Liver (tissue), 9 donors: ENCODE data around the gene PRKCH. TPM values are rescaled to one million over a fixed set of nuclear protein-coding genes. Genes with fewer than 3 reads are reported as not detected.
A peak's percentile ranks its signal among the peaks of the same experiment; 100 is the strongest.

Experiments
- DNase-seq: peaks from one replicate; pipeline ENCODE4 v3.0.0-alpha.2; 2017; ENCODE audit warnings: low spot score
- H3K27ac ChIP-seq, 2 donors: one replicate each; pipeline ENCODE4 v1.7.0; 2013; ENCODE audit warnings: inconsistent platforms in 2 of 2, low read length in 2 of 2, control low read depth in 1 of 2, low read depth in 1 of 2, mild to moderate bottlenecking in 1 of 2
- H3K27me3 ChIP-seq, 4 donors: one replicate each; pipeline versions ENCODE4 v1.6.1 to v1.7.0; 2013; ENCODE audit warnings: low read length in 3 of 4, inconsistent platforms in 1 of 4, mild to moderate bottlenecking in 1 of 4, moderate library complexity in 1 of 4; ENCODE audit not compliant: control insufficient read depth in 4 of 4, insufficient read depth in 4 of 4
- H3K36me3 ChIP-seq, 4 donors: one replicate each; pipeline versions ENCODE4 v1.6.1 to v1.7.0; 2013; ENCODE audit warnings: low read length in 3 of 4, mild to moderate bottlenecking in 3 of 4, low read depth in 1 of 4, moderate library complexity in 1 of 4; ENCODE audit not compliant: control insufficient read depth in 4 of 4, insufficient read depth in 3 of 4
- H3K4me1 ChIP-seq, 4 donors: one replicate each; pipeline versions ENCODE4 v1.6.1 to v1.7.0; 2013; ENCODE audit warnings: low read length in 3 of 4, mild to moderate bottlenecking in 3 of 4, moderate library complexity in 1 of 4; ENCODE audit not compliant: control insufficient read depth in 4 of 4, insufficient read depth in 4 of 4
- H3K4me3 ChIP-seq, 3 donors: one replicate each; pipeline versions ENCODE4 v1.6.1 to v1.7.0; 2013; ENCODE audit warnings: low read length in 3 of 3, control low read depth in 1 of 3, low read depth in 1 of 3, mild to moderate bottlenecking in 1 of 3
- H3K9ac ChIP-seq, 2 donors: one replicate each; pipeline ENCODE4 v1.7.0; 2013; ENCODE audit warnings: low read length in 2 of 2, mild to moderate bottlenecking in 2 of 2, moderate library complexity in 2 of 2, control low read depth in 1 of 2, low read depth in 1 of 2
- H3K9me3 ChIP-seq, 4 donors: one replicate each; pipeline versions ENCODE4 v1.6.1 to v1.7.0; 2013; ENCODE audit warnings: low read length in 3 of 4; ENCODE audit not compliant: control insufficient read depth in 4 of 4
- EGR1 ChIP-seq, 2 donors: IDR thresholded peaks; 2 replicates each; pipeline ENCODE4 v1.6.1; 2016 to 2018; ENCODE audit warnings: antibody characterized with exemption in 2 of 2, low read depth in 2 of 2
- FOXA1 ChIP-seq: IDR thresholded peaks from 2 replicates; pipeline ENCODE4 v1.6.1; 2016; ENCODE audit warnings: antibody characterized with exemption
- FOXA2 ChIP-seq: IDR thresholded peaks from 2 replicates; pipeline ENCODE4 v1.6.1; 2016; ENCODE audit warnings: antibody characterized with exemption
- GABPA ChIP-seq, 2 donors: IDR thresholded peaks in 1 of 2; conservative IDR thresholded peaks in 1 of 2; 2 replicates each; pipeline ENCODE4 v1.6.1; 2016; ENCODE audit warnings: antibody characterized with exemption in 2 of 2, mild to moderate bottlenecking in 1 of 2, moderate library complexity in 1 of 2
- HNF4A ChIP-seq, 2 donors: conservative IDR thresholded peaks; 2 replicates each; pipeline ENCODE4 v1.6.1; 2016; ENCODE audit warnings: antibody characterized with exemption in 2 of 2, mild to moderate bottlenecking in 2 of 2
- HNF4G ChIP-seq: IDR thresholded peaks from 2 replicates; pipeline ENCODE4 v1.6.1; 2016; ENCODE audit warnings: antibody characterized with exemption
- JUND ChIP-seq, 2 donors: IDR thresholded peaks; 2 replicates each; pipeline ENCODE4 v1.6.1; 2016; ENCODE audit warnings: antibody characterized with exemption in 2 of 2
- NR2F2 ChIP-seq: IDR thresholded peaks from 2 replicates; pipeline ENCODE4 v1.6.1; 2016; ENCODE audit warnings: antibody characterized with exemption
- RAD21 ChIP-seq, 2 donors: IDR thresholded peaks; 2 replicates each; pipeline ENCODE4 v1.6.1; 2016; ENCODE audit warnings: antibody characterized with exemption in 2 of 2, mild to moderate bottlenecking in 2 of 2
- RXRA ChIP-seq, 2 donors: IDR thresholded peaks; 2 replicates each; pipeline ENCODE4 v1.6.1; 2017 to 2018; ENCODE audit warnings: antibody characterized with exemption in 2 of 2, mild to moderate bottlenecking in 1 of 2
- SP1 ChIP-seq: IDR thresholded peaks from 2 replicates; pipeline ENCODE4 v1.6.1; 2018; ENCODE audit warnings: antibody characterized with exemption, mild to moderate bottlenecking
- TAF1 ChIP-seq: conservative IDR thresholded peaks from 2 replicates; pipeline ENCODE4 v1.6.1; 2016; ENCODE audit warnings: antibody characterized with exemption, mild to moderate bottlenecking
- YY1 ChIP-seq: IDR thresholded peaks from 2 replicates; pipeline ENCODE4 v1.6.1; 2016; ENCODE audit warnings: antibody characterized with exemption, mild to moderate bottlenecking
- WGBS: extraction: QIAGEN DNeasy Blood & Tissue Kit; methylation state at CpG from one replicate; pipeline ENCODE4 v1.1.7; 2013; 5-methylcytosine and 5-hydroxymethylcytosine counted together
- polyA plus RNA-seq, 2 donors: library from polyadenylated mRNA; stranded (reverse) in 1 of 2; unstranded in 1 of 2; fragments of 200-250 nt in 1 of 2; fragments of >200 nt in 1 of 2; fragmentation: Nextera tagmentation in 1 of 2; extraction: Ambion mirVana in 1 of 2; gene quantifications; one replicate each; pipeline versions ENCODE4 v1.2.1 to v1.2.3, GENCODE V29; 2013 to 2015
- total RNA-seq, 2 donors: library from RNA; depleted of rRNA; stranded (reverse); fragments of >200 nt; gene quantifications; one replicate each; pipeline ENCODE4 v1.2.3, GENCODE V29; 2014
- TF ChIP-seq, protein P1 (sequence below): IDR thresholded peaks from 2 replicates; pipeline ENCODE4 v1.6.1; 2016; ENCODE audit warnings: antibody characterized with exemption
- TF ChIP-seq, protein P2 (sequence below): IDR thresholded peaks from 2 replicates; pipeline ENCODE4 v1.6.1; 2016; ENCODE audit warnings: antibody characterized with exemption, mild to moderate bottlenecking
- TF ChIP-seq, protein P3 (sequence below): IDR thresholded peaks from 2 replicates; pipeline ENCODE4 v1.6.1; 2016; ENCODE audit warnings: antibody characterized with exemption
- TF ChIP-seq, protein P4 (sequence below): fragments of 150-350 bp; IDR thresholded peaks from 2 replicates; pipeline ENCODE4 v1.5.1; 2017; ENCODE audit warnings: improper control_type of control experiment, low read depth, low read length; ENCODE audit not compliant: missing input control
- TF ChIP-seq, protein P5 (sequence below): IDR thresholded peaks from 2 replicates; pipeline ENCODE4 v1.6.1; 2016; ENCODE audit warnings: antibody characterized with exemption
- donor health status: healthy.
- donor health status: healthy.
- donor health status: healthy.
- donor health status: healthy.
- donor health status: healthy.

The PRKCH gene
- total and polyA plus RNA-seq, 4 donors, result 3.9 to 13.7 (median 7.0) TPM

DNA sequence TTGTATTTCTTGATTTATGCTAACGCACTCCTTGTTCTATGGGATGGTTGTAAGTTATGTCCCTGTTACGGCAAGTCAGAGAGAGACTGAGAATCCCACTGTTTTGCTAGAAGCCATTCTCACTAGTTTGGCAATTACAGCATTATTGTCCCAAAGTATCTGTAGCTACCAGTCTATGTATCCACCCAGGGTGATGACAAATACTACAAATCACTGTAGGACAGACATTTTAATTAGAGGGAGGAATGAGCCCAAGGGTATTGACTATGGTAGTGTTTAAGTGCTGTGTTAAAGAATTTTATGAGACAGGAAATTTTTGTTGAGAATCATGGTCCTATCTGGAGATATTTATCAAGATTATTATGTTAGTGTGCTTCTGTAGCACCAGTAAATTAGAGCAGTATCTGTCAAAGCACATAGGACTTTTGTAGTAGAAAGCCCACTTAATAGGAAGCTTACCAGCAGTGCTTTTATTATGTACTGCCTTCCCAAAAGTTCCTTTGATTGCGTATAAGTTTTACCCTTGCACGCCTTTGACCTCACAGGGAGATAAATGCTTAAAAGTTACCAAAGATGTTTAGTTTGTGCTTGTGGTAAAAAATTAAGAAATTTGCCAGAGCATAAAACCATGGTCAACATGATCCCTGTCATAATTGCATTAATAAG is 10.7 kb downstream of the PRKCH start:
- Histone ChIP-seq H3K27ac (peak overlapping the region in 1 of 2 donors; percentile 26), H3K27me3 (no peaks in the 10 kb centered on the region), H3K9me3 (no peaks in the 10 kb centered on the region), H3K9ac (no peak overlapping the region), H3K36me3 (no peaks in the 10 kb centered on the region), H3K4me1 (peaks cover 0 to under 1% (median 0%) of the 10 kb centered on the region in 4 donors), H3K4me3 (no peak overlapping the region)
- DNase-seq, result no peak
- TF ChIP-seq JUND (IDR thresholded peaks at IDR 0.05), result no peak
- no peak for TF ChIP-seq FOXA1
- TF ChIP-seq GABPA (IDR thresholded peaks at IDR 0.05 in 1 of 2, conservative IDR thresholded peaks at IDR 0.05 in 1 of 2), result no peak
- TF ChIP-seq YY1, result no peak
- TF ChIP-seq FOXA2, result no peak
- TF ChIP-seq, protein P1, sequence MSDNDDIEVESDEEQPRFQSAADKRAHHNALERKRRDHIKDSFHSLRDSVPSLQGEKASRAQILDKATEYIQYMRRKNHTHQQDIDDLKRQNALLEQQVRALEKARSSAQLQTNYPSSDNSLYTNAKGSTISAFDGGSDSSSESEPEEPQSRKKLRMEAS, result no peak
- TF ChIP-seq HNF4A (conservative IDR thresholded peaks at IDR 0.05), result no peak
- TF ChIP-seq NR2F2, result no peak
- no peak for TF ChIP-seq SP1
- no peak for TF ChIP-seq TAF1
- no peak for TF ChIP-seq RXRA (IDR thresholded peaks at IDR 0.05)
- no peak for TF ChIP-seq HNF4G
- TF ChIP-seq, protein P2, sequence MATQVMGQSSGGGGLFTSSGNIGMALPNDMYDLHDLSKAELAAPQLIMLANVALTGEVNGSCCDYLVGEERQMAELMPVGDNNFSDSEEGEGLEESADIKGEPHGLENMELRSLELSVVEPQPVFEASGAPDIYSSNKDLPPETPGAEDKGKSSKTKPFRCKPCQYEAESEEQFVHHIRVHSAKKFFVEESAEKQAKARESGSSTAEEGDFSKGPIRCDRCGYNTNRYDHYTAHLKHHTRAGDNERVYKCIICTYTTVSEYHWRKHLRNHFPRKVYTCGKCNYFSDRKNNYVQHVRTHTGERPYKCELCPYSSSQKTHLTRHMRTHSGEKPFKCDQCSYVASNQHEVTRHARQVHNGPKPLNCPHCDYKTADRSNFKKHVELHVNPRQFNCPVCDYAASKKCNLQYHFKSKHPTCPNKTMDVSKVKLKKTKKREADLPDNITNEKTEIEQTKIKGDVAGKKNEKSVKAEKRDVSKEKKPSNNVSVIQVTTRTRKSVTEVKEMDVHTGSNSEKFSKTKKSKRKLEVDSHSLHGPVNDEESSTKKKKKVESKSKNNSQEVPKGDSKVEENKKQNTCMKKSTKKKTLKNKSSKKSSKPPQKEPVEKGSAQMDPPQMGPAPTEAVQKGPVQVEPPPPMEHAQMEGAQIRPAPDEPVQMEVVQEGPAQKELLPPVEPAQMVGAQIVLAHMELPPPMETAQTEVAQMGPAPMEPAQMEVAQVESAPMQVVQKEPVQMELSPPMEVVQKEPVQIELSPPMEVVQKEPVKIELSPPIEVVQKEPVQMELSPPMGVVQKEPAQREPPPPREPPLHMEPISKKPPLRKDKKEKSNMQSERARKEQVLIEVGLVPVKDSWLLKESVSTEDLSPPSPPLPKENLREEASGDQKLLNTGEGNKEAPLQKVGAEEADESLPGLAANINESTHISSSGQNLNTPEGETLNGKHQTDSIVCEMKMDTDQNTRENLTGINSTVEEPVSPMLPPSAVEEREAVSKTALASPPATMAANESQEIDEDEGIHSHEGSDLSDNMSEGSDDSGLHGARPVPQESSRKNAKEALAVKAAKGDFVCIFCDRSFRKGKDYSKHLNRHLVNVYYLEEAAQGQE, result no peak
- TF ChIP-seq, protein P3, sequence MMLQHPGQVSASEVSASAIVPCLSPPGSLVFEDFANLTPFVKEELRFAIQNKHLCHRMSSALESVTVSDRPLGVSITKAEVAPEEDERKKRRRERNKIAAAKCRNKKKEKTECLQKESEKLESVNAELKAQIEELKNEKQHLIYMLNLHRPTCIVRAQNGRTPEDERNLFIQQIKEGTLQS, result no peak
- no peak for TF ChIP-seq EGR1 (IDR thresholded peaks at IDR 0.05; ENCODE audit: low read depth in 2 of 2)
- TF ChIP-seq, protein P4, sequence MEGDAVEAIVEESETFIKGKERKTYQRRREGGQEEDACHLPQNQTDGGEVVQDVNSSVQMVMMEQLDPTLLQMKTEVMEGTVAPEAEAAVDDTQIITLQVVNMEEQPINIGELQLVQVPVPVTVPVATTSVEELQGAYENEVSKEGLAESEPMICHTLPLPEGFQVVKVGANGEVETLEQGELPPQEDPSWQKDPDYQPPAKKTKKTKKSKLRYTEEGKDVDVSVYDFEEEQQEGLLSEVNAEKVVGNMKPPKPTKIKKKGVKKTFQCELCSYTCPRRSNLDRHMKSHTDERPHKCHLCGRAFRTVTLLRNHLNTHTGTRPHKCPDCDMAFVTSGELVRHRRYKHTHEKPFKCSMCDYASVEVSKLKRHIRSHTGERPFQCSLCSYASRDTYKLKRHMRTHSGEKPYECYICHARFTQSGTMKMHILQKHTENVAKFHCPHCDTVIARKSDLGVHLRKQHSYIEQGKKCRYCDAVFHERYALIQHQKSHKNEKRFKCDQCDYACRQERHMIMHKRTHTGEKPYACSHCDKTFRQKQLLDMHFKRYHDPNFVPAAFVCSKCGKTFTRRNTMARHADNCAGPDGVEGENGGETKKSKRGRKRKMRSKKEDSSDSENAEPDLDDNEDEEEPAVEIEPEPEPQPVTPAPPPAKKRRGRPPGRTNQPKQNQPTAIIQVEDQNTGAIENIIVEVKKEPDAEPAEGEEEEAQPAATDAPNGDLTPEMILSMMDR, result no peak
- TF ChIP-seq, protein P5, sequence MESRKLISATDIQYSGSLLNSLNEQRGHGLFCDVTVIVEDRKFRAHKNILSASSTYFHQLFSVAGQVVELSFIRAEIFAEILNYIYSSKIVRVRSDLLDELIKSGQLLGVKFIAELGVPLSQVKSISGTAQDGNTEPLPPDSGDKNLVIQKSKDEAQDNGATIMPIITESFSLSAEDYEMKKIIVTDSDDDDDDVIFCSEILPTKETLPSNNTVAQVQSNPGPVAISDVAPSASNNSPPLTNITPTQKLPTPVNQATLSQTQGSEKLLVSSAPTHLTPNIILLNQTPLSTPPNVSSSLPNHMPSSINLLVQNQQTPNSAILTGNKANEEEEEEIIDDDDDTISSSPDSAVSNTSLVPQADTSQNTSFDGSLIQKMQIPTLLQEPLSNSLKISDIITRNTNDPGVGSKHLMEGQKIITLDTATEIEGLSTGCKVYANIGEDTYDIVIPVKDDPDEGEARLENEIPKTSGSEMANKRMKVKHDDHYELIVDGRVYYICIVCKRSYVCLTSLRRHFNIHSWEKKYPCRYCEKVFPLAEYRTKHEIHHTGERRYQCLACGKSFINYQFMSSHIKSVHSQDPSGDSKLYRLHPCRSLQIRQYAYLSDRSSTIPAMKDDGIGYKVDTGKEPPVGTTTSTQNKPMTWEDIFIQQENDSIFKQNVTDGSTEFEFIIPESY, result no peak
- no peak for TF ChIP-seq RAD21 (IDR thresholded peaks at IDR 0.05)
- 91% methylated on average over 4 of the region's 4 CpGs for WGBS
